Sigmoid colon (tissue), 3 donors: Measurements from ENCODE around the gene KCNJ10.

ENCODE experiments used
- CTCF ChIP-seq, 4 experiments: fragments of 450-650 bp in 3 of 4; fragments of 200-600 bp in 1 of 4; IDR thresholded peaks; one replicate each; pipeline ENCODE4 v1.5.1; 2016 to 2019; ENCODE audit warnings: antibody characterized with exemption in 4 of 4, mild to moderate bottlenecking in 3 of 4, moderate library complexity in 2 of 4
- POLR2A ChIP-seq, 2 donors: fragments of 450-650 bp; IDR thresholded peaks; one replicate each; pipeline ENCODE4 v1.6.1; 2016; ENCODE audit warnings: antibody characterized with exemption in 2 of 2, mild to moderate bottlenecking in 2 of 2, moderate library complexity in 2 of 2

GRCh38 chr1:160005070-160005469, 64.9 kb downstream of the KCNJ10 start:
- TF ChIP-seq POLR2A (IDR thresholded peaks at IDR 0.05) (no peak), CTCF (IDR thresholded peaks at IDR 0.05) (no peak)
